GM21526 (cell line): ENCODE data around the gene ZNF746.
A peak's percentile ranks its signal among the peaks of the same experiment; 100 is the strongest.
"Not testable (repeated sequence)": the region's sequence is repeated elsewhere in the genome, so short reads cannot be mapped to it uniquely, and the experiment has no call there.

Source experiments
- ATAC-seq: cut with Tn5 transposase; IDR thresholded peaks from one replicate; pipeline ENCODE4 v1.9.1; 2021; ENCODE audit warnings: moderate library complexity; ENCODE audit not compliant: unreplicated experiment, low FRiP score

ZNF746 gene

DNA sequence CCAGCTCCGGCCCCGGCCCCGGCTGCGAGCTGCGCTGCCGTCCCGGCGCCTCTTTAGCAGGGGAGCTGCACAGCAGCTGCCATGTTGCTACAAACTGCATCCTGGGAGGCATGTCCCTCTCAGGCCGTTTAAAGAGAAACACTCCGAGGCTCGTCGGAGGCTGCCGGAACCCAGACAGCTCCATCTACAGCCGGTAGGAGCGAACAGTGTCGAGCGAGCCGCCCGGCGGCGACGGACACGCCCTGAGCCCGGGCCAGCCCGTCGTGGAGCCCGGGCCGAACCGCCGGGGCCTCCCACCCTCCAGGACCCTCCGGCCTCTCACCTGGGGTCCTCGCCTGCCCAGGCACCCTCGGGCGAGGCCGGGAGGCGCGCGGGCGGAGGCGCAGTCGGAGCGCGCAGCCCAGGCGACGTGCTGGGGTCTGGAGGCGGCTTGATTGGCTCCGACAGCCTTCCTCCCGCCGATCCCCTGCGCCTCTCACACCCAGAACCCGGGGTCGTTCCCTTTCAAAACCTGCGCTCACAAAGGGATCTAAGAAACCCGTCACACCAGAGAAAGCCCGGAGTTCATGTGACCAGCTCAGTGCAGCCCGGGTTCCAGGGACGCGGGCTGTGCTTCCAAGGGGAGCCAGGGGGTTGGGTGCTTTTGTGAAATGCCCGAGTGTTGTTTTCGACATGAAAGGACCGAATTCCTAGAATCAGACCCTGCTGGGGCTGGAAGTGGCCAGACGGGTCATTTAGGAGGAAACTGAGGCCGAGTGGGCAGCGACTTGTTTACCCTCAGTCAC is 36.9 kb downstream of the ZNF746 start, which contains the start of gene ZNF777:
TSS of gene ZNF777 (minus strand) at position 570 of the 785 bp plus-strand sequence. CDS start 5,040 bp downstream, outside the sequence.
- peak; percentile 94 for ATAC-seq

DNA sequence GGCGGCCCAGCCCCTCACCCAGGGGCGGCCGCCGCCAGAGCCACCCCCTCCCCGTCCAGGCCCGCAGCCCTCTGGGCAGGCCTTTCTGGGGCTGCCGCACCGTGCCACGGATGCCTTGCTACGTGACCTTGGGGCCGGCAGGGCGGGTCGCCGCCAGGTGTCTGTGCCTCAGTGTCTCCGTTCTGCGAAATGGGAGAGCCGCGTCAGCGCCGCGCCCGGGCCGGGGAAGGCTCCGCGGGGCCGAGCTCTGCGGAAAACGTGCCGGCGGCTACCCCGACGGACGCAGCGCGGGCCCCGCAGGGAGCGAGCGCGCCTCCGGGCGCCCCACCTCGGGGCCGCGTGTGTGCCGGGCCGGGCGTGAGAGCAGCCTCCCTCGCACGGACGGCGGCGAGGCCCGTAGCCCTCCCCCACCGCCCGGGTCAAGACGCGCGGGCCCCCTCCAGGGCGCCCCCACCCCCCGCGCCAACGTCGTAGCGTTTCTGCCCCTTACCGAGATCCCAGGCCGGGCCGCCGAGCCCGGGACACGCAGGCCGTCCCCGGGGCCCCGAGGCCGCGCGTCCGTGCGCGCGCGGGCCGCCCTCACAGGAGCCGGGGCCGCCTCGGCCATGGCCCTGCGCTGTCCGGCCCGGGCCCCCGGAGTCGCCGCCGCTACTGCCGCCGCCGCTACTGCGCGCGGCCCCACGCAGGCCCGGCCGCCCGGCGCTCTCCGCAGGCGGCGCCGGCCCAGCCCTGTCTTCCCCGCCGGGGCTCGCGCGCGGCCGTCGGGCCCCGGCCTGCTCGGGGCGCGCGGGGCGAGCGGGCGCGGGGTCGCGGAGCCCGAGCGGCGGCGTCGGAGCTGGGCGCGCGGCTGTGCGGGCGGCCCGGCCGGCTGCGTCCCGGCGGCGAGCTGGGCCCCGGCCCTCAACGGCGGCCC is 37.8 kb downstream of the ZNF746 start:
- peak; percentile 29 for ATAC-seq

DNA sequence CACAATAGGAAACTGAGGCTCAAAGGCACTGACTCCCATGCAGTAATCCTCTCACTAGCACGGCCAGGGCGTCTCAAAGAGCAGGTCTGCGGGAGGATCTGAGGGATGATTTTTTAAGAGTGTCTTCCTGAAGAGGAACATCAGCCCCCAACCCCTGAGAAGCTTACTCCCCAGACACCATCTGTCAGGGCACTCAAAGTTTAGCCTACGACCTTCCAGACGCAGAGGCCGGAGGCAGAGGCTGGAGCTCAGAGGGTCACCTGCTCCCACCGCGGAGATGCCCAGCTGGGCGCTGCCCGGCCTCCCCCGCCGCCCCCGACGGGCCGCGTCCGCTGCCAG is 38.4 kb downstream of the ZNF746 start:
- no peak for ATAC-seq

DNA sequence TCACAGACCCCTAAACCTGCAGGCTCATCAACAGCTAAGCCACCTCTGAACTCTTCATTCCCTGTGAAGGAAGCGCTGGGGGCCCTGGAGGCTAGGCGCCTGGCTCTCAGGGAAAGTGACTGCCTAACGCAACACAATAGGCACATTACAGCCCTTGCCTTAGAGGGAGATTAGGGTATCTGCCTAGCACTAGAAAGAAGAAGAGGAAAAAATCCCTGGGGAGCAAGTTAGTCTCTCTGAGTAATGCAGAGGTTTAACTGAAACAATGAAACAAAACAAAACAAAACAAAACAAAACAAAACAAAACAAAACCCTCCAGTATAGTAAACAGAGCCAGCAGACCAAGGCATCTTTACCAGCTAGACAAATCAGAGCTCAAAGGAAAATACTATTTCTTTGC is 39.4 kb downstream of the ZNF746 start:
- ATAC-seq, result no peak

DNA sequence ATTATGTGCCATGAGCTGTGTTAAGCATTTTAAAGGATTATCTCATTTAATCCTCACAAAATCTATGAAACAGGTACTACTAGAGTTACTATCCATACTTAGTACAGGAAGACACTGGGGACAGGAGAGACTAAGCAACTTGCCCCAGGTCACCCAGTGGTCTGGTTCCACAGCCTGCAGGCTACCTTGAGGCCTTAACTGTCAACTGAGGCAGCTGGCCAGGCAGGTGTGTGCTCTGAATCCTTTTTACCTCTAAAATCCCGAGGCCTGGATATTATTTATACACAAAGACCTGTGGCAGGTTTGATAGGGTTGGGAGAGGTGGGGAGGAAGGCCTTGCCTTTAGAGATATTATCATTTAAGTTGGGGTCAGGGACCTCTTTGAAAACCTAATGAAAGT is 39.8 kb downstream of the ZNF746 start:
- no peak for ATAC-seq

DNA sequence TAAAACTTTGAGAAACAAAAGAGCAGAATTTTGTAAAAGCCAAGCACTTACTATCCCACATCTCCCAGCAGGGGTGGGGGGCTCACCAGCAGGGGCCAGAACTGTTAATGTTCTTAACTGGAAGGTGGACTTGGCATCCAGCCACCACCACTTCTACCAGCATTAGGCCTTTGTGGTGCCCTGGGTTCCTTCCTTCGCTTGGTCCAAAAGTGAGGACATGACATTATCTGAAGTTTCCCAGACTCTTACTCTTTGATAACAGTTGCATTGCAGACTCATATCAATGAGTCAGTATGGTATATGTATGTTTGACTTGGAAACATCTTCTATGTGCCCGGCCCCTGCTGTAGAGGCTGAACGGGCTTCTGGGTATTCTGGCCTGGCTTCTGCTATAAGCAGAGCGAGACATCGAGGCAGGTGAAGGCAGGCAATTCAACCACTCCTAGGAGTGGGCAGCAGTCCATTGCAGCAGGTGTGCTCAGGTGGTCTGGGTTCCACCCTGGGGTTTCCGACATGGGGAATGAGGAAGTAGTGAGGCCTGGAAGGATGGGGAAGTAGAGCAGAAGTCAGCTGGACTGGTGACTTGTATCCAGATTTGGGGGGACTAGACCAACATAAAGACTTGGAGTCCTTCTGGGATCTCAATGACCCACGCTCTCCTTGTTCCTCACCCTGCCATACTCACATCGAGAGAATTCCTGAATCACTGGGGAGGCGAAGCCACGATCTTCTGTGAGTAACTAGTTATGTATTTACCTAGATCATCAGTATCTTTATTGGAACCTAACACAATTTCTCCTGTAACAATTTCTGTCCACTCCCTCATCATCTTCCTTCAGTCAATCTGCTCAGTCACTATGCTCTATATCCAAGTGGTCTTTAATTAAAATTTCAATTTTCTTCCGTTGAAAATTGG is 40.8 kb downstream of the ZNF746 start:
- no peak for ATAC-seq

DNA sequence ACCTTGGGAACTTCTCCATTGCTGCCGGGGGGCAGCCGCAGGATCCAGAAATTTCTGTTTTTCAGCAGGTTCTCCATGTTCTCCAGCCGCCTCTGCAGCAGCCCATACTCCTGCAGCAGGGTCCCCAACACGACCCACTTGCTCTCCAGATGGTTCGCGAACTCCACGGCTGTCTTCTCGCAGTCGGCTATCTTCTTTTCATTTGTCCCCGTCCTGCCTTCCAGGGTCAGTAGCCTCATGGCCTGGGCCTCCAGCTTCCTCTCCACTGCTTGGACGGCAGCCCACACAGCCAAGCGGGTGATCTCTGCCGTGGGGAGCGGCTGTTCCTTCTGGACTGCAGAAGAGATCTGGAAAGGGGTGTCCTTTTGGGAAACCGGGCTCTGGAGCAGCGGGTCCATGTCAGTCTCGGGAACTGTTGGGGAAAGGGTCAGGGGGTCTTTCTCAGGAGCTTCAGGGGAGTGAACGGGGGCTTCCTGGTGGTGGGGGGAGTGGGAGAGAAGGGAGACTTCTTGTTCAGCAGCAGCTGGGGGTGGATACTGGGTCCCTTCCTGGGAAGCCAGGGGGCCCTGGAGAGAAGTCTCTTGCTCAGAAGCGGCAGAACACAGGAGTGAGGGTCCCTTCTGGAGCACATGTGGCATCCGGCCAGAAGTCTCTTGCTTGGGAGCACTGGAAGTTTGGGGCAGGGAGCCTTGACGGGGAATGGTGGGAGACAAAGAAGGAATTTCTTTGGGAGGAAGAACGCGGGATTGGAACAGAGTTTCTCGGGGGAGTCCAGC is 42.2 kb downstream of the ZNF746 start:
- no peak for ATAC-seq

DNA sequence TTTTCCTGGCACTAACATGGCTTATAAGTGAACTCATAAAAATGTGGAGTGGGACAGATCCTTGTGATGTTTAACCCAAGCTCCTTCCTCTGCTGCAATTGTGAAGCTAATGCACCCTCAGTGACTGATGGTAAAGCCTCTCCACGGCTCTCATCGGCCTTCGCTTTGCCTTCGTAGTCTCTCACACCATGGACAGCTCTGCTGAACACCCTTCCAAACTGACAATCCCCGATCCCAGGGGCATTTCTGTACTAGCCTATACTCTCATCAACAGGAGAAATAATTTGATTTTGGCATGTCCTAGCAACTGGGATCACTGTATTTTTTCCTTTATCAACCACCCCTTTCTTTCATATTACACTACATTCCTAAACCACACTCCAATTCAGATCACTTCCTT is 42.9 kb downstream of the ZNF746 start:
- ATAC-seq, result no peak

DNA sequence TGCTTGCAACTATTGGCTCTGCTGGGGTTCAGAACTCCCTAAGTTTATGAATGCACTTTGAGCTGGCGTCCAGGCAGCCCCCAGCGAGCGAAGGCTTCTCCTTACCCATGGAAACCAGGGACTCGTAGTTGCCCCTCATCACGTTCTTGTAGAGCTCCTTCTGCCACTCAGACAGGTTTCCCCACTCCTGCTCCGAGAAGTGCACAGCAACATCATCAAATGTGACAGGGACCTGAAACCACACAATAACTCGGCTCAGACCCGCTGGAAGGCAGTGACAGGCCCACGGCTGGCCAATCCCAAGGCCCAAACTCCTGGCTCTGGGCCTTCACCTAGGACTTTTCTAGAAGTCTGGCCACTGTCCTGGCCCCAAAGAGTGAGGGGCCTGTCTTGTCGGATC is 43.6 kb downstream of the ZNF746 start:
- ATAC-seq, result no peak

DNA sequence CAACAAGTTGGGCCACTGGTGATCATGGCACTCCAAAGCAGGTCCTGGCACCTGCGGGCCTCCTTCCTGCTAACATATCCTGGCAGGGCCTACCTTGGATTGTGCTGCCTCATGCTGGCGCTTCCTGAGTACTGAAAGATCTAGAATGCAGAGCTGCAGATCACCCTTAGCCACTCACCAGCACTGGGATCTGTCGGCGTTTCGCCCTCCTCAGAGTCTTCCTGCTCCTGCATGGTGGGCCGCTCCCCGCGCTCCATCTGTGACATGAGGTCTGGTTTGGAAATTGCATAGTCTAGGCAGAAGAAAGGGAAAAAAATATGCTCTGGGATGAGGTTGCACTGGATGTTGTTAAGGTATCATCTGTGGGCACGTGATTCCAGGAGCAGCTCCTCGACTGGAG is 46.8 kb downstream of the ZNF746 start:
- no peak for ATAC-seq

DNA sequence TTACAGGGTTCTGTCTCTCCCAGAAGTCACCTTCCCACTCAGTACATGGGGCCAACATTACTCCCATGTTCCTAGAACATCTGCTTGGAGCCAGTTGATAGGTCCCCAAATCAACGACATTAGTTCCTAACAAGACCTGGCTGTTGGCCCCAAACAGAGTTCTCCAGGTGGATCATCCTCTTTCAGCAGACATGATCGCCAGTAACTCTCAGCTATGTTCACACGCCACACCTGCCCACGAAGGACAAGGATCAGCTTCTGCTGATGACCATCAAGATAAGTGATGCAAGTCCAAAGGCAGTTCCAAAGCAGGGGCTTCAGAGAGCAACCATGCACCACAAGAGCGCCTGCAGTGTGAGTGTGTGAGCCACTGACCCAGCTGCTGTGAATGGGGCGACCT is 47.7 kb downstream of the ZNF746 start:
- no peak for ATAC-seq

DNA sequence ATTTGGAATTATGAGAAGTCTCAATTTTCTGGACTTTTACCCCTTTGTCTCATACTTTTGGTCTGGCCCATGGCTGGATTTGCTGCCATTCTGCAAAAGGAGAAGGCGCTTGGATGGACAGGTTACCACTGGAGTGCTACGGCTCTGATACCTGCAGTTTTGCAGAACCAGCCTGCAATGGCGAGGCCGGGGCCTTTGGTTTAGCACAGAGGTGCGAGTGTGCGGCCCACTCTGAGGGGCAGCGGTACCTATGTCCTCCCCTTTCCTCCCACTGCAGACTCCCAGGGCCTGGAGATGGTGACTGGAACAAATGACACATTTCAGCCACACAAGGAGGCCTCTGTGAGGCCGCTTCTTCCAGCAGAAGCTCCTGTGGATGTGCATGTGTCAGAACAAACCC is 48.6 kb downstream of the ZNF746 start:
- no peak for ATAC-seq

DNA sequence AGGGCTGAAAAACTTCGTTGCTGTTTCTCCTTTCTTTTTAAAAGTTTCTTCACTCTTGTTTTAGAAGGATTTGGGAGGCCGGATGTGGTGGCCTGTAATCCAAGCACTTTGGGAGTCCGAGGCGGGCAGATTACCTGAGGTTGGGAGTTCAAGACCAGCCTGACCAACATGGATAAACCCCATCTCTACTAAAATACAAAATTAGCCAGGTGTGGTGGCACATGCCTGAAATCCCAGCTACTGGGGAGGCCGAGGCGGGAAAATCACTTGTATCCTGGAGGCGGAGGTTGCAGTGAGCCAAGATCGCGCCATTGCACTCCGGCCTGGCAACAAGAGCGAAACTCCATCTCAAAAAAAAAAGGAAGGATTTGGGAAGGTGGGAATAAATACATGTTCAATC is 51.6 kb downstream of the ZNF746 start:
- not testable (repeated sequence) for ATAC-seq

DNA sequence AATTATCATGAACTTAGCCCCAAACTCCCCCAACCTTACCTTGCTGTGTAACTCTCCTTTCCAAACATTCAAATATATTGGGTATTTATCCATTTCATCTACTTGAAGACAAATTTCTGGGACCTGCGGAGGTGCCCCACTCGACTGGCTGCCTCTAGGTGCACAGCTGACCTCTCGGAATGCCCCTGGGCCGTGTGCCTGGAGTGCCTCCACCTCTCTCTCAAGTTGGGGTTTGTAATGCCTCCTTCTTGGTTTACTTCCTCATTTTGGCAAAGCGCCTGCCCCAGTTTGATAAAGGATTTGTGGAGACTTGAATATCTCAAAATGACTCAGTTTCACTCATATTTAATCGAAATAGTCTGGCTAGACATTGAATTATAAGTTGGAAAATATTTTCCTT is 53.3 kb downstream of the ZNF746 start:
- no peak for ATAC-seq

DNA sequence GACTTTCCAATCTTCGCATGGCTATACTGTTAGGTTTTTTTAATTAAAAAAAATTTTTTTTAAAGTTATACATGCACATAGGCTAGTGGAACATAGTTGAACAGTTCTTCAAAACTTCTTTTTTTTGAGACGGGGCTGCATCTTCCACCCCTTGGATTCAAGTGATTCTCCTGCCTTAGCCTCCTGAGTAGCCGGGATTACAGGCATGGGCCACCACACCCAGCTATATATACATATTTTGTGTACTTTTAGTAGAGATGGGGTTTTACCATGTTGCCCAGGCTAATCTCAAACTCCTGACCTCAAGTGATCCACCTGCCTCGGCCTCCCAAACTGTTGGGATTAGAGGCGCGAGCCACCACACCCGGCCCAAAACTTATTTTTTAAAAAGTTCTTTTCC is 54.1 kb downstream of the ZNF746 start:
- no peak for ATAC-seq

DNA sequence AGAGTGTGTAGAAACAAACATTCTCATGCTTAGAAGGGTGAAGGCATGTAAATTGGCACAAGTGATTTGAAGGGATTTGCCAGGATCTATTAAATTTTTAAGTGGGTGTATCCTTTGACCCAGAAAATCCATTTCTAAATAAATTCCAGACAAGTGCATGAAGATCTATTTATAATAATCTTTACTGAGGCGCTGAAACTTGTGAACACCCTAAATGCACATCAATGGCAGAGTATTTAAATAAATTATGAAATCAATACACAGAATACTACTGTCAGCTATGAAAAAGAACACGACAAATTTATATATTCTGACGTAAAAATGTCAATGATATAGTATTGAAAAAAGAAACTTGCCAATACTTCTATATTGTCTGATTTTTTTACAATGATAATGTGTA is 54.7 kb downstream of the ZNF746 start:
- ATAC-seq, result no peak

DNA sequence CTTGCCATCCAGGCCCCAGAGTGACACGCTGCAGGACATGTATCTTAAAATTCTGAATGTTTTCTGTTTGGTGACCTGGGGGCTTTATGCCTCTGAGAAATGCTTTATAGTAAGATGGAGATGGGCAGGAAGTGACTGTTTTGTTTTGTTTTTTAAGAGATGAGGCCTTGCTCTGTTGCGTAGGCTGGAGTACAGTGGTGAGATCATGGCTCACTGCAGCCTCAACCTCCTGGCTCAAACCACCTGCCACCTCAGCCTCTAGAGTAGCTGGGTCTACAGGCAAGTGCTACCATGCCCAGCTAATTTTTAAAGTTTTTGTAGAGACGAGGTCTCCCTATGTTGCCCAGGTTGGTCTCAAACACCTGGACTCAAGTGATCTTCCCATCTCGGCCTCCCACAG is 57.4 kb downstream of the ZNF746 start:
- ATAC-seq, result no peak

DNA sequence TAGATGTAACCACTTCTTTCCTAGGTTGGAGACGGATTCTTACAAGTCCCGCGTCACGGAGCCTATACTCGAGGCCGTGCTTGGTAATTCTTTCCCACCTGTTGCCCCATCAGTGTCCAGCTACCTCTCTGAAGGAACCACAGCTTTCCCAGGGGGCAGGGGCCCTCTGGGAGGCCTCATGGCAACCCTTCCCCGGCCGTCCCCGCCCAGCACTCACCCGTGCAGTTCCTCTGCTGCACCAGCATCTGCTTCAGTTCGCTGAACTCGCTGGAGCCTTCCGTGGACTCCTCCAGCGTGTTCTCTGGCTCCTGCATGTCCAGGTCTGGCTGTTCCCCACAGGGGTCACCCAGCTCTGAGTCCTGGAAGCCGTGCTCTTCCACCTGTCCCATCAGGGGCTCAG is 61.3 kb downstream of the ZNF746 start:
- ATAC-seq, result no peak

DNA sequence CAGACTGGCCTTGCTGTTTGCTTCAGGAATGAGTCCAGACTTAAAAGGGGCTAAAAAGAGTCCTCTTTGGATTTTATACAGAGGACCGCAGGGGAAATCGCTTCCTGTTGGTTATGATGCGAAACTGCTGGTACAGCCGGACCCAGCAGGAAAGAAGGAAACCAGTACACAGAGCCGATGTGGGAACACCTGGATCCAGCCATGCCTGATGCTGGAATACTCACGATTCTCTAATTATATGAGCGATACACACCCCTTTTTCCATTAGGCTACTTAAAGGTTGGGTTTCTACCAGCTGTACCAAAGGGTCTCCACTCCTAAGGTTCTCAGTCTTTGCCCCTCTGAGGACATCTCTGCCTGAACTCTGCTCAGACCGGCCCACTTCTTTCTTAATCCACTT is 64.5 kb downstream of the ZNF746 start:
- ATAC-seq, result no peak

DNA sequence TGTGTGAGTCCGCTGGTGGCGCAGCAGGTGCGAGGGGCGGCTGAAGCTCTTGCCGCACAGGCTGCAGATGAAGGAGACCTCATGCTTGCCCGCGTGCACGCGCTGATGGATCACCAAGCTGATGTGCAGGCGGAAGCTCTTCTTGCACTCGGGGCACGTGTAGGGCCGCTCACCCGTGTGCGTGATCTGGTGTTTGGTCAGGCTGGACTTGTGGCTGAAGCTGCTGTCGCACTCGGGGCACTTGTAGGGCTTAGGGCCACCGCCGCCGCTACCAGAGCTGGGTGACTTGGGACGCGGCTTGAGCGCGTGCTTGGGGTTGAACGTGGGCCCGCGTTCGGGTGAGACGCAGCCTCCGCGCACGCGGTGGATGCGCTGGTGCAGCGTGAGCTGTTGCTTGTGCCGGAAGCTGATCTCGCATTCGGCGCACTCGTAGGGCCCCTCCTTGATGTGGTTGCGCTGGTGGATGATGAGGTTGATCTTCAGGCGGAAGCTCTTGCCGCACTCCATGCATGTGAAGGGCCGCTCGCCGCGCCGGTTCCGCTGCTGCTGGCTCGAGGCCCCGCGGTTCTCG is 65.4 kb downstream of the ZNF746 start:
- no peak for ATAC-seq
